H9 (cell line): ENCODE results near the gene ITGB8. TPM values are rescaled to one million over a fixed set of nuclear protein-coding genes. Genes with fewer than 3 reads are reported as not detected.

Experiments
- DNase-seq: peaks from one replicate; pipeline ENCODE4 v3.0.0-alpha.2; 2017
- H2AFZ ChIP-seq: one replicate; pipeline ENCODE4 v1.6.1; 2013; ENCODE audit warnings: mild to moderate bottlenecking, low read length, control low read depth, moderate library complexity
- H2AK5ac ChIP-seq: 2 replicates; pipeline ENCODE4 v1.6.1; 2013; ENCODE audit warnings: low read length, control low read depth, mixed read lengths; ENCODE audit not compliant: insufficient read length
- H2BK120ac ChIP-seq: one replicate; pipeline ENCODE4 v1.6.1; 2013; ENCODE audit warnings: low read depth, mild to moderate bottlenecking, low read length, control low read depth, inconsistent platforms; ENCODE audit not compliant: poor library complexity, severe bottlenecking
- H2BK12ac ChIP-seq: 2 replicates; pipeline ENCODE4 v1.6.1; 2013; ENCODE audit warnings: low read length, control low read depth, mixed read lengths, low read depth; ENCODE audit not compliant: insufficient read length
- H2BK15ac ChIP-seq: 2 replicates; pipeline ENCODE4 v1.6.1; 2013; ENCODE audit warnings: low read depth, low read length, control low read depth
- H2BK20ac ChIP-seq: one replicate; pipeline ENCODE4 v1.6.1; 2013; ENCODE audit warnings: low read depth, mild to moderate bottlenecking, low read length, control low read depth, inconsistent platforms; ENCODE audit not compliant: poor library complexity, severe bottlenecking
- H2BK5ac ChIP-seq: 2 replicates; pipeline ENCODE4 v1.6.1; 2013; ENCODE audit warnings: low read length, control low read depth, mixed read lengths; ENCODE audit not compliant: insufficient read length
- H3K14ac ChIP-seq: 2 replicates; pipeline ENCODE4 v1.6.1; 2013; ENCODE audit warnings: low read length, control low read depth; ENCODE audit not compliant: insufficient read depth
- H3K18ac ChIP-seq: 2 replicates; pipeline ENCODE4 v1.6.1; 2013; ENCODE audit warnings: low read depth, mild to moderate bottlenecking, mixed read lengths, low read length, control low read depth; ENCODE audit not compliant: insufficient read length
- H3K23ac ChIP-seq: 2 replicates; pipeline ENCODE4 v1.6.1; 2013; ENCODE audit warnings: low read length, control low read depth, mixed read lengths, low read depth; ENCODE audit not compliant: insufficient read length
- H3K23me2 ChIP-seq: 2 replicates; pipeline ENCODE4 v1.6.1; 2013; ENCODE audit warnings: low read depth, mild to moderate bottlenecking, mixed read lengths, low read length, control low read depth; ENCODE audit not compliant: insufficient read length, poor library complexity, severe bottlenecking
- H3K27ac ChIP-seq: 2 replicates; pipeline ENCODE4 v1.5.1; 2013; ENCODE audit warnings: low read length, control low read depth, mixed read lengths, low read depth; ENCODE audit not compliant: insufficient read length
- H3K27me3 ChIP-seq: 2 replicates; pipeline ENCODE4 v1.6.1; 2013; ENCODE audit warnings: low read length, control low read depth, inconsistent platforms; ENCODE audit not compliant: insufficient read depth
- H3K4ac ChIP-seq: 2 replicates; pipeline ENCODE4 v1.6.1; 2013; ENCODE audit warnings: low read depth, mild to moderate bottlenecking, control low read depth, inconsistent platforms, low read length, moderate library complexity
- H3K4me1 ChIP-seq: 2 replicates; pipeline ENCODE4 v1.6.1; 2013; ENCODE audit warnings: low read length, control low read depth, inconsistent platforms; ENCODE audit not compliant: insufficient read depth
- H3K4me2 ChIP-seq: 2 replicates; pipeline ENCODE4 v1.6.1; 2013; ENCODE audit warnings: low read length, control low read depth, mixed read lengths; ENCODE audit not compliant: insufficient read length, insufficient read depth
- H3K56ac ChIP-seq: 2 replicates; pipeline ENCODE4 v1.6.1; 2013; ENCODE audit warnings: low read depth, mild to moderate bottlenecking, mixed read lengths, low read length, control low read depth; ENCODE audit not compliant: insufficient read length
- H3K79me1 ChIP-seq: 2 replicates; pipeline ENCODE4 v1.6.1; 2013; ENCODE audit warnings: low read depth, mild to moderate bottlenecking, moderate library complexity, low read length, control low read depth, inconsistent platforms; ENCODE audit not compliant: insufficient read depth, poor library complexity, severe bottlenecking
- H3K79me2 ChIP-seq: 2 replicates; pipeline ENCODE4 v1.6.1; 2013; ENCODE audit warnings: low read length, control low read depth, inconsistent platforms; ENCODE audit not compliant: insufficient read depth
- H3K9ac ChIP-seq: 2 replicates; pipeline ENCODE4 v1.6.1; 2013; ENCODE audit warnings: low read length, control low read depth, mixed read lengths; ENCODE audit not compliant: insufficient read length; ENCODE audit errors: extremely low read depth
- H3K9me3 ChIP-seq: one replicate; pipeline ENCODE4 v1.6.1; 2013; ENCODE audit warnings: low read depth, low read length, inconsistent platforms; ENCODE audit not compliant: control insufficient read depth
- H3T11ph ChIP-seq: one replicate; pipeline ENCODE4 v1.6.1; 2013; ENCODE audit warnings: mild to moderate bottlenecking, low read length, control low read depth, inconsistent platforms
- H4K20me1 ChIP-seq: one replicate; pipeline ENCODE4 v1.6.1; 2013; ENCODE audit not compliant: control insufficient read depth, insufficient read length, insufficient read depth
- H4K5ac ChIP-seq: 2 replicates; pipeline ENCODE4 v1.6.1; 2013; ENCODE audit warnings: low read depth, mild to moderate bottlenecking, mixed read lengths, low read length, control low read depth; ENCODE audit not compliant: insufficient read length
- H4K8ac ChIP-seq: replicated peaks from 2 replicates; pipeline ENCODE4 v1.6.1; 2013; ENCODE audit warnings: low read length, control low read depth, mixed read lengths, low read depth; ENCODE audit not compliant: insufficient read length
- H4K91ac ChIP-seq: 2 replicates; pipeline ENCODE4 v1.6.1; 2013; ENCODE audit warnings: low read depth, mild to moderate bottlenecking, moderate library complexity, mixed read lengths, low read length, control low read depth; ENCODE audit not compliant: insufficient read length
- H3K27ac Mint-ChIP-seq, 3 experiments: 2 replicates in 2 of 3; 3 replicates in 1 of 3; pipeline ENCODE4 v1.8.0; 2020 to 2021; ENCODE audit warnings: mixed read lengths in 3 of 3, mild to moderate bottlenecking in 1 of 3, moderate library complexity in 1 of 3
- H3K27me3 Mint-ChIP-seq: 2 replicates; pipeline ENCODE4 v1.8.0; 2021; ENCODE audit warnings: low read depth, mild to moderate bottlenecking, moderate library complexity, mixed read lengths
- H3K36me3 Mint-ChIP-seq, 3 experiments: 2 replicates in 2 of 3; 3 replicates in 1 of 3; pipeline ENCODE4 v1.8.0; 2020 to 2021; ENCODE audit warnings: low read depth in 3 of 3, mixed read lengths in 3 of 3; ENCODE audit not compliant: insufficient read depth in 1 of 3
- H3K4me1 Mint-ChIP-seq, 2 experiments: 2 replicates each; pipeline ENCODE4 v1.8.0; 2020; ENCODE audit warnings: mixed read lengths in 2 of 2
- H3K4me3 Mint-ChIP-seq, 2 experiments: 2 replicates in 1 of 2; 3 replicates in 1 of 2; pipeline ENCODE4 v1.8.0; 2020 to 2021; ENCODE audit warnings: mild to moderate bottlenecking in 2 of 2, mixed read lengths in 2 of 2, moderate library complexity in 1 of 2
- H3K9me3 Mint-ChIP-seq, 2 experiments: 2 replicates in 1 of 2; 3 replicates in 1 of 2; pipeline ENCODE4 v1.8.0; 2020; ENCODE audit warnings: mild to moderate bottlenecking in 2 of 2, mixed read lengths in 2 of 2, moderate library complexity in 1 of 2
- CTCF ChIP-seq: fragments of 200-600 bp; sonication (generic); conservative IDR thresholded peaks from 3 replicates; pipeline ENCODE4 v1.8.0; 2021; ENCODE audit warnings: antibody characterized with exemption, mild to moderate bottlenecking
- WGBS: extraction: QIAGEN DNeasy Blood & Tissue Kit; methylation state at CpG from one replicate; pipeline ENCODE4 v1.1.7; 2013; ENCODE audit warnings: missing lambda C conversion rate, low lambda C conversion rate, mixed read lengths; ENCODE audit not compliant: insufficient read length; ENCODE audit errors: extremely low coverage; 5-methylcytosine and 5-hydroxymethylcytosine counted together
- total RNA-seq: library from RNA; stranded (reverse); gene quantifications from 2 replicates; pipeline ENCODE4 v1.2.1, GENCODE V29; 2021

The ITGB8 gene
- total RNA-seq, 1 experiment from 2014 or later = 7.6 TPM

GRCh38 chr7:20401861-20402746 is 71.4 kb downstream of the ITGB8 start:
- Histone ChIP-seq H3K79me1 (no peaks in the 10 kb centered on the region), H2AK5ac (no peak overlapping the region), H3K23me2 (no peaks in the 10 kb centered on the region), H3K18ac (no peak overlapping the region), H4K20me1 (no peaks in the 10 kb centered on the region), H2BK120ac (no peak overlapping the region), H2AFZ (no peak overlapping the region), H4K5ac (no peak overlapping the region), H3K23ac (no peak overlapping the region), H3K79me2 (no peaks in the 10 kb centered on the region), H2BK20ac (no peak overlapping the region), H2BK12ac (no peak overlapping the region), H3K27me3 (no peaks in the 10 kb centered on the region), H3K27ac (no peak overlapping the region), H3K14ac (no peak overlapping the region), H2BK15ac (no peak overlapping the region), H2BK5ac (no peak overlapping the region), H4K8ac (no peak overlapping the region), H3K4ac (no peak overlapping the region), H3K4me2 (no peak overlapping the region), H4K91ac (no peak overlapping the region), H3K9ac (no peak overlapping the region), H3K4me1 (no peaks in the 10 kb centered on the region), H3K56ac (no peak overlapping the region), H3T11ph (no peak overlapping the region), H3K9me3 (no peaks in the 10 kb centered on the region)
- no peak for TF ChIP-seq CTCF
- no peak for DNase-seq
- Mint-ChIP-seq H3K4me3 (no peak overlapping the region), H3K27ac (no peak overlapping the region; a peak in 2 of 7 replicates), H3K4me1 (no peaks in the 10 kb centered on the region), H3K9me3 (no peaks in the 10 kb centered on the region), H3K27me3 (no peaks in the 10 kb centered on the region), H3K36me3 (peaks cover 0 to 18% (median 2%) of the 10 kb centered on the region in 3 experiments; a peak in 4 of 7 replicates)
- no CpG with 5 or more reads among the region's 3 CpGs for WGBS
